D721Med (cell line): ENCODE data around the gene EPN2.
A peak's percentile ranks its signal among the peaks of the same experiment; 100 is the strongest.

Experiments used
- DNase-seq: peaks from one replicate; pipeline ENCODE4 v3.0.0; 2011; ENCODE audit warnings: low spot score; ENCODE audit not compliant: insufficient read length
- FAIRE-seq: peaks from 2 replicates; lab custom pipeline; 2011; peaks lifted over from hg19 to GRCh38; lab: Jason Lieb, UNC
- TF ChIP-seq, protein P1 (sequence below): IDR thresholded peaks from 2 replicates; pipeline ENCODE4 v1.5.1; 2012; ENCODE audit warnings: mild to moderate bottlenecking, control low read depth; ENCODE audit not compliant: insufficient read depth; ENCODE audit errors: missing control alignments

Gene EPN2

GRCh38 chr17:19278729-19279128 is 41.6 kb downstream of the EPN2 start:
- TF ChIP-seq, protein P1, sequence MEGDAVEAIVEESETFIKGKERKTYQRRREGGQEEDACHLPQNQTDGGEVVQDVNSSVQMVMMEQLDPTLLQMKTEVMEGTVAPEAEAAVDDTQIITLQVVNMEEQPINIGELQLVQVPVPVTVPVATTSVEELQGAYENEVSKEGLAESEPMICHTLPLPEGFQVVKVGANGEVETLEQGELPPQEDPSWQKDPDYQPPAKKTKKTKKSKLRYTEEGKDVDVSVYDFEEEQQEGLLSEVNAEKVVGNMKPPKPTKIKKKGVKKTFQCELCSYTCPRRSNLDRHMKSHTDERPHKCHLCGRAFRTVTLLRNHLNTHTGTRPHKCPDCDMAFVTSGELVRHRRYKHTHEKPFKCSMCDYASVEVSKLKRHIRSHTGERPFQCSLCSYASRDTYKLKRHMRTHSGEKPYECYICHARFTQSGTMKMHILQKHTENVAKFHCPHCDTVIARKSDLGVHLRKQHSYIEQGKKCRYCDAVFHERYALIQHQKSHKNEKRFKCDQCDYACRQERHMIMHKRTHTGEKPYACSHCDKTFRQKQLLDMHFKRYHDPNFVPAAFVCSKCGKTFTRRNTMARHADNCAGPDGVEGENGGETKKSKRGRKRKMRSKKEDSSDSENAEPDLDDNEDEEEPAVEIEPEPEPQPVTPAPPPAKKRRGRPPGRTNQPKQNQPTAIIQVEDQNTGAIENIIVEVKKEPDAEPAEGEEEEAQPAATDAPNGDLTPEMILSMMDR: no peak
- DNase-seq: no peak
- FAIRE-seq: no peak

- FAIRE-seq (no peak), DNase-seq (no peak)
- TF ChIP-seq, protein P1: no peak
Observed at GRCh38 chr17:19281161-19281560, 44.0 kb downstream of the EPN2 start.

- FAIRE-seq (no peak), DNase-seq (no peak)
Observed at GRCh38 chr17:19284005-19284959, 47.1 kb downstream of the EPN2 start.

DNA sequence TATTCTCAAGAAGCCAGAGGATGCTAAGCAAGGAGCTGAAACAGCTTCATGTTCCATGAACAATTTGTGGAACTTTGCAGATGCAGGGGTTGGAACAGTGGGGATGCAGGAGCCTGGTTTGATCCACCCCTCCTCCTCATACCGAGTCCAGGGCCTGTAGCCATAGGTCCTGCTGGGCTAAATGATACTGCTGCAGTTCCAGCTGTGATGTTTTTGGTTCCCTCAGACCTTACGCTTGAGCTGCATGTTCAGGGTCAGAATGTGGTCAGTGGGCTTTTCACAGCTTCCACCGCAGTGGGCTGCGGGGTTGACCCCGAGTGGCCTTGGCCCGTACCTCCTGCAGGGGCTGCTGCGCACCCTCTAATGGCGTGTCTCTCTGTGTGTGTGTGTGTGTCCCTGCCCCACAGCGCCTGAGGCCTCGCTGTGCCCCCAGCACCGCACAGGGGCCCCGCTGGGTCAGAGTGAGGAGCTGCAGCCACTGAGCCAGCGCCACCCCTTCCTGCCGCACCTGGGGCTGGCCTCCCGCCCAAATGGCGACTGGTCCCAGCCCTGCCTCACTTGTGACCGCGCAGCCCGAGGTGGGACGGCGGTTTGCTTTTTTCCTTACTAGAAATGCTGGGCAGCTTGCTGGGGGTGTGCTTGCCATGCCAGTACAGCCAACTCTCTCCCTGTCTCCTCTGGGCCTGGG is 48.2 kb downstream of the EPN2 start:
- no peak for DNase-seq
- FAIRE-seq: no peak
- TF ChIP-seq, protein P1: no peak

More at GRCh38 chr17:19284005-19284959, 47.1 kb downstream of the EPN2 start:
- TF ChIP-seq, protein P1: no peak

DNA sequence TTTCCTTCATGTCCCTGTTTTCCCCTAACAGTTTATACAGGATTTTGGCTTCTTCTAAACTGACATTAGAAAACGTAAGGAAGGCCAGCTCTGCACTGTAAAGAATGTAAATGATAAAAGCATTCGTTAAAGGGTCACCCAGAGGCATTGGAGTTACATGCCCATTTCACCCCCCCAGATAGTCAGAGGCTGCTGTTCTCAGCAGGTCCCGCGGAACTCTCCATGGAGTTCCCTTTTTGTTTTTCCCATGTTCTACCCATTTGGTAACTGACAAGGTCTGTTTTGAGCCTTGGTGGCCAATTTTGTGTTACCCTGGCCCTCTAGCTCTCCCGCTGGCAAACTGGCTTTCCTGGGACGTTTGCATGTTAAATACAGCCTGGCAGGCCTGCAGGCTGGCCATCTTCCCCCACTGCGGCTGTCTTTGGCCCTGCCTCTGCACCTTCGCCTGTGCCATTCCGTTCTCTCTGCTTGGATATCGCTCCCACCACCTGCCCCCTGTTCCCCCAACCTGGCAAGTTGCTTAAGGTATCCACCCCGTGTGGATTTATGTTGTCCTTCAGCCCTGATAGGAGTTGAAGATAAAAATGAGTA is 49.7 kb downstream of the EPN2 start:
- DNase-seq (no peak), FAIRE-seq (no peak)
- TF ChIP-seq, protein P1: no peak

- peak; percentile 46 for DNase-seq
- TF ChIP-seq, protein P1: no peak
- no peak for FAIRE-seq
Observed at GRCh38 chr17:19287651-19288050, 50.5 kb downstream of the EPN2 start.
